NCI-H1048 (cell line): Measurements from ENCODE around the gene RPP38.

Experiments
- DNase-seq: peaks from one replicate; lab custom pipeline; 2025; lab: John Stamatoyannopoulos, UW

The RPP38 gene

DNA sequence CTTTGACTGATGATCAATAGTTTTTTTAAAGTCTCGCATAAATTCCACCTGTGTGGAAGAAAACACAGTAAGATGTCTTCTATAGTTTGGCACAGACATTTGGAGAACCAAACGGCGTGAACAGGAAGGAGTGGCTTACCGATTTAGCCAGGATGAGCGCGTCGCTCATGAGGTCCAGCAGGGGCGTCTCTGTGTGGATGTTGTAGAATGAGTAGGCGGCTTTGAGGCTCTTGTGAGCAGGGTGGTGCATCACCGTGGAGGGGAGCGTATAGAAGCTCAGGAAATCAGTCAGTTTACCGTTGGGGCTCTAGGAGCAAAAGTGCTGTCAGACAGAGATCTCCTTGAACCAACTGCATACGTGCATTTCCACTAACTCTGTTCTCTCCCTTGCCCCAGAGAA, 15.5 kb downstream of the RPP38 start:
- DNase-seq: no peak

DNA sequence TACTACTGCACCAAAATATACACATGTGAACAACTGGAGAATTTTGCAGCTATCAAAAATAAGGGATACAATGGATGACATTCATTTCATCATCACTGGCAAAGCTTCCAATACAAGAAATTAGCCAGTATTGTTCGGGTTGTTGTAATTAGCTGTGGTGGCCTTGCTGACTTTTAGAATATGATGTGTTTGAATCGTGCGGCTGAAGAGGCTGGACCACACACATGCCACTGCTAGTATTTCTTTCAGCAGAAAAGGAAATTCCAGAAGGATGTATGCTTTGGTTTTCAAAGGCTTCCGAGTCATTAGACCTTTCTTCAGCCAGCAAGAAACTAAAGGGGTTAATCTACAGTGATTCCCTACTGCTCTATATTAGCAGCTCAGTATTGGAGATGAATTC, 16.6 kb downstream of the RPP38 start:
- DNase-seq: no peak

DNA sequence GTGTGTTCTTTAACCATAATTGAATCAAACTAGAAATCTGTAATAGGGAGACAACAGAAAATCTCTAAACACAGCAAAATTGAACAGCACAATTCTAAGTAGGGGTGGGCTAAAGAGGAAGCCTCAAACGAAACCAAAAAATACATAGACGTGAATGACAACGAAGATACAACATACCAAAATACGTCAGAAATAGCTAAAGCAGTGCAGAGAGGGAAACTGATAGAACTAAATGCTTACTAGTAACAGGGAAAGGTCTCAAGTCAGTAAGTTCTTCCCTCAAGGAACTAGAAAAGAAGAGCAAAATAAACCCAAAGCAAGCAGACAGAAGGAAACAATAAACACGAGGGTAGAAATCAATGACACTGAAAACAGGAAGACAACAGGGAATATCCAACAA, 19.1 kb downstream of the RPP38 start:
- no peak for DNase-seq

DNA sequence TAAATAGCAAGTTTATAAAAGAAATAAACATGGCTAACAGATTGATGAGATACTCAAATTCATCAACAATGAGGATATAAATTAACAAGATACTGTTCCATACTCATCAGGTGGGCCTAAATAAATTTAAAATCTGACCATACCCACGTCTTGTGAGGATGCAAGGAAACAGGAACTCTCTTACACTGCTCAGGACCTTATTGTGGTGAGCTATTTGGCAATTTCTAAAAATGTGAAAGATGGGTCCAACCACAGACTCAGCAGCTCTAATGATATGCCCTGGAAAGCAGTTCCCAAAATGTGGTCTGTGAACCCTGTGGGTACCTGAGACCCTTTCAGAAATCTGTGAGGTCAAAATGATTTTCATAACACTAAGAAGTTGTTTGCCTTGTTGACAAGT, 21.5 kb downstream of the RPP38 start:
- no peak for DNase-seq

DNA sequence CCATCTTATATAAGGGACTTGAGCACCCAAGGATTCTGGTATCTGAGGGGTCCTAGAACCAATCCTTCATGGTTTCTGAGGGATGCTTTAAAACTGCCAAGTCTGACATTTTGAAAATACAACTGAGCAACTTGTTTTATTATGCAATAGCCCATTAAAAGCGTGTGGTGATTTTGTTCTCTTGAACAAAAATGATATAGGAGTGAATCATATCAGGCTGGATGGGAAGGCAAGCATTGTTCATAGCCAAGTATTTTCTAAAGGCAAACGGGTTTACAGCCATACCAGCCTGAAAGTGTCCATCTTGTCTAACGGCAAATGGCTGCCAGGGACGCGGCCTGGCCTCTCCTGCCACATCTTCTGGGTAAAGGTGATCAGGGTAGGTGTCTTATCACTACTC, 23.4 kb downstream of the RPP38 start:
- DNase-seq: no peak

DNA sequence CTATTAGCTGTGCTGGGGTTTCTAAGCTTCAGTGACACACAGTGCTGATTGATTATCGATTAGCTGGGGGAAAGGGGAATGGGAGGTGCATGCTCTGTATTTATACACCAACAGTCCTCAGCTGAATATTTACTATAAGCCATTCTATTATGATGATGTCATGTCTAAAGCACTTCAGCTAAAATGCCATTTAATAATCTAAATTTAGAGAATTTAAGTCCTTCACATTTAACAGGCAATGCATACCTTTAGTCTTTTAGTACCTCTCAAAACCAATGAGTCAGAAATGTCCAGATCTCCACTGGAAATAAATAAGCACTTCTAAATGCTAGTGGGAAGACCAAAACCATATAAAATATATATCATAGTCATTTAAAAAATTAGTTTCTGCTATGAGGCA, 24.6 kb downstream of the RPP38 start:
- DNase-seq: no peak

DNA sequence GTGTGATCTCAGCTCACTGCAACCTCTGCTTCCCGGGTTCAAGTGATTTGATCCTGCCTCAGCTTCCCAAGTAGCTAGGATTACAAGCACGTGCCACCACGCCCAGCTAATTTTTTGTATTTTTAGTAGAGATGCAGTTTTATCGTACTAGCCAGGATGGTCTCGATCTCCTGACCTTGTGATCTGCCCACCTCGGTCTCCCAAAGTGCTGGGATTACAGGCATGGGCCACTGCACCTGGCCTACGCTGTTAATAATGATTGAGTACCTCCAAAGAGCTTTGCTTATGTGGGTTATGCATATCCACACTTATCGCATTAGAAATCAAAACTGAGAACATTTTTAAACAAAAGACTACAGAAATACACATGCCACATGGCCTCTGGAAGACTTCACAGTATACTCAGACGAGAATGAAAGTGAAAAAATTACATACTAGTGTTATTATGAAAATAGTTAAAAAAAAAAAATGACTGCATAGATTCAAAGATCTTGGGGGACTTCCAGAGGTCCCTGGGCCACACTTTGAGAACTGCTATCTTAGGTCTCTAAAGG, 25.4 kb downstream of the RPP38 start:
- DNase-seq: no peak

DNA sequence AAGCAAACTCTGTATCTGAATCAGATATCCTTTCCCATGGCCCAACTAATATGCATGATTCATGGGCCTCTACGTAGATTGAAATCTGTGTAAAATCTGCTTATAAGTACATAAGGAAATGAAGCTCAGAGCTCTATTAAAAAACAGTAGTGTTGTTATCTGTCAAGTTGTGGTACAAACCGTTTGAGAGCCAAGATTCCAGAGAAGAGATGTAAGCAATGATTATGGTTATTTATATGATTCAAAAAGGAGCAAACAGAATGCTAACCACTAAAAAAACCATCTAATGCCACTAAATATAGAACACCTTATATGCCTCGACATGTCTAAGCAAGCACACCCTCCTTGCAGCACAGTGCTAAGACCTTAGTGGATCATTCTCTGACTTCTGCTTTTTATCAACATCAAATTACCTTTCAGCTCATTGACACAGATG, 26.6 kb downstream of the RPP38 start:
- DNase-seq: no peak

DNA sequence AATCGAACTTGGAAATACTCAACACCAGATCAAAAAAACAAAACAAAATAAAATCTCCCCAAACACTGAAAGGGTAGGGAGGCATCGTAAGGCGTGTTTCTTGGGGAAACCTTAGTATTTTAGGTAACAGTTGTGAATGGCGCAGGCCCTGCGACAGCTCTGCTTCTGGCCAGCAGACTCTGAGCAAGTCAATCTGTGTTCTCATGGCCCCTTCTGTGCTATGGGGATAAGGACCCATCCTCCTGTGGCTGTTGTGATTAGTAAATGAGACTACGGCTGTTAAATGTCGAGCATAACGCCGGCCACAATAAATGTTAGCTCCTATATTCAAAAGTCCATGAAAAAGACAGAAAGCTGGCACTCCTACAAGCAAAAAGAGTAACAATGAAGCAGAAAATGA, 27.0 kb downstream of the RPP38 start:
- DNase-seq: no peak

DNA sequence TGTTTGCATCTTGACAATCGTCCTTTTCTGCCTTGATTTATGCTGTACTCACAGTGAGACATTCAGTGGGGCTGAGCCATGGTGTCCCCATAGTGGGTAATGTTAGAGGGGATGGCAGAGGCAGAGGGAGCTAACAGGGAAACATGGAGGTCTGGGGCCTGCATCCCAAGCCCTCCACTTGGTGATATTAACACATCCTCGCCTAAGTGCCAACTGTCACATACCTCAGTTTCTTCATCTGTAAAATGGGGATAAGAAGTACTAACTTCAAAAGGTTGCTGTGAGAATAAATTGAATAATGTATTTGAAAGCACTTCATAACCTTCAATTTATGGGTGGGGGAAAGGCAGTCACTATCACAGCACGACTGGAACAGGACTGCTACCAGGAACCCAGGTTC, 27.8 kb downstream of the RPP38 start:
- no peak for DNase-seq

DNA sequence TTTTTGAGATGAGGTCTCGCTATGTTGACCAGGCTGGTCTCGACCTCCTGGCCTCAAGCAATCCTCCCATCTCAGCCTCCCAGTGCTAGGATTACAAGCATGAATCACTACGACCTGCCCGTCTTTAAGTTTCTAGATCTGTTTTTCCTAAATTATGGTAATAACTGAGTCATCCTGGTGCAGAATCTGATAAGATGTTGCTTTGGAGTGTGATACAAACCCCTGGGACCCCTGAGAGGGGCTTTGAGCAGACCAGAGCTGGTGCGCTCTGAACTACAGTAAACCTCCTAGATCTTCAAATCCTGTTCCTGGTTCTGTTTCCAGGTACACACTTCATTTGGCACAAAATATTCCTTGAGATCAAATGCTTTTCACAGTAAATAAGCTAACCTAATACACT, 34.2 kb downstream of the RPP38 start:
- no peak for DNase-seq

DNA sequence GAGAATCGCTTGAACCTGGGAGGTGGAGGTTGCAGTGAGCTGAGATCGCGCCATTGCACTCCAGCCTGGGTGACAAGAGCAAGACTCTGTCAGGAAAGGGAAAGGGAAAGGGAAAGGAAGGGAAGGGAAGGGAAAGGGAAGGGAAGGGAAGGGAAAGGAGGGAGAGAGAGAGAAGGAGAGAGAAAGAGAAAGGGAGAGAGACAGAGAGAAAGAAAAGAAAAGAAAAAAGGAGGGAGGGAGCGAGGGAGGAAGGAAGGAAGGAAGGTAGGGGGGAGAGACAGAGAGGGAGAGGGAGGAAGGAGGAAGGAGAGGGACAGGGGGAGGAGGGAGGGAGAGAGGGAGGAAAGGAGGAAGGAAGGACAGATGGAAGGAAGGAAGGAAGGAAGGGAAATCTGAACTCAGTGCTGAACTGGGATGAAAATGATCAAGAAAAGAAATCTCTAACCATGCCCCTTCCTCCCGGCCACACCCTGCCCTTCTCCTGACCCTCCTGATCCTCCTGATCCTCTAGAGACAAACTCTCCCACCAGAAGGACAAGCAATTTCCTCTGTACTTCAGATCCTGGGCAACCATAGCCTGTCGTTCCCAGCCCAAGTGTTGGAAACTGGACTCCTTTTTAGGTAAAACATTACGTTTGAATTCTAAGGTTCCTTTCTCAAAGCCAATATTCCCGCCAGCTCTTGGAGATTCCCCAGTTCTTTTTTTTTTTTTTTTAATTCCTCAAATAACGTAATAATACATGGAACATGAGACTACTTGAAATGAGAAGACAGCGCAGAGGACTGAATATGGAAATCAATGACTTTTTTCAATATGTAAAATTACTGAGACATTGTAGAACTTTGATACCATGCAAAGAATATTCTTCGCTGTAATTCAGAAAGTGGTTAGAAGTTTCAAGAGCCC, 39.2 kb downstream of the RPP38 start:
- no peak for DNase-seq

DNA sequence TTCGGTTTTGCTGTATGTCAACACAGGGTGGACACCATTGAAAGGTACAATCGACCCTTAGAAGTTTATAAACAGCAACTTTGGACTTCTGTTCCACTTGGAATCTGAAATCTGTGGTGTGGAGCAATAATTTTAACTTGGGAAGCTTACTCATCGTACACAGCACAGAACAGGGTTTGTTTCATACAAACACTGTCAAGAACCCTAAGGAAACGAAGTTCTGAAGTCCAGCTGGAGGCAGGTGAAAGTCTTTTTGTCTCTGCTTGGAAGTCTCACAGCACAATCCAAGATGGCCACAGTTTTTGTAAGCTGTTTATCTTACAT, 39.8 kb downstream of the RPP38 start:
- DNase-seq: no peak

DNA sequence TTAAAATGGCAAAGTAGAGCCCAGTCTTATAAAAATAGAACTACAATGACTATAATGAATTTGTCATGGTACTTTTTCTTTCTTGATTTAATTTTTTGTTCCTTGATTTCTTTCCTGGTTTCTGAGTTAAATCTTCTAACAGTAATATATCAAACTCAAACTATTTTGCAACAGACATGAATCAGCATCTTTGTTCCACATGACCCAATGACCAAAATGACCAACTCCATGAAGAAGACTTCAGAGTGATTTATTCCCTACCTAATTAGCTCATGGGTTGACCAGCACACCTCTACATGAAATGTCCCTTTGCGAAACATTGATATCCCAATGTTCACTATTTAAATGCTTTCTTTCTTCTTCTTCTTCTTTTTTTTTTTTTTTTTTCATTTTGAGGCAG, 40.5 kb downstream of the RPP38 start:
- no peak for DNase-seq

DNA sequence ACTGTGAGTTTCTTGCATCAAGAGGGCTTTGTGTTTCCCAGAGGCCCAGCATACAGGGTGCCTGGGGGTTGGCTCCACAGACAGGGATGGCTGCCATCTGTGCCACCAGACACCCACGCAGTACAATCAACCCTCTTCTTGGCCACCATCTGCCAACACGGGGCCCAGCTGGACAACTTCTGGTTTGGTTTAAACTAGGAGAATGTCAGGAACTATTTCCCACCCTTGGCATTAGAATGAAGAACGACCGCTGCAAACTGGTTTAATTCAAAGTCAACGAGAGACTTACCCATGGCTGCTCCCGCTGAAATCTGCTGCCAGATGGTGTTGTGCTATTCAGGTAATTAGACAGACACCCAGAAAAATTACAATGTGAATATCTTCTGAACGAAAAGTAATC, 43.5 kb downstream of the RPP38 start:
- DNase-seq: no peak

DNA sequence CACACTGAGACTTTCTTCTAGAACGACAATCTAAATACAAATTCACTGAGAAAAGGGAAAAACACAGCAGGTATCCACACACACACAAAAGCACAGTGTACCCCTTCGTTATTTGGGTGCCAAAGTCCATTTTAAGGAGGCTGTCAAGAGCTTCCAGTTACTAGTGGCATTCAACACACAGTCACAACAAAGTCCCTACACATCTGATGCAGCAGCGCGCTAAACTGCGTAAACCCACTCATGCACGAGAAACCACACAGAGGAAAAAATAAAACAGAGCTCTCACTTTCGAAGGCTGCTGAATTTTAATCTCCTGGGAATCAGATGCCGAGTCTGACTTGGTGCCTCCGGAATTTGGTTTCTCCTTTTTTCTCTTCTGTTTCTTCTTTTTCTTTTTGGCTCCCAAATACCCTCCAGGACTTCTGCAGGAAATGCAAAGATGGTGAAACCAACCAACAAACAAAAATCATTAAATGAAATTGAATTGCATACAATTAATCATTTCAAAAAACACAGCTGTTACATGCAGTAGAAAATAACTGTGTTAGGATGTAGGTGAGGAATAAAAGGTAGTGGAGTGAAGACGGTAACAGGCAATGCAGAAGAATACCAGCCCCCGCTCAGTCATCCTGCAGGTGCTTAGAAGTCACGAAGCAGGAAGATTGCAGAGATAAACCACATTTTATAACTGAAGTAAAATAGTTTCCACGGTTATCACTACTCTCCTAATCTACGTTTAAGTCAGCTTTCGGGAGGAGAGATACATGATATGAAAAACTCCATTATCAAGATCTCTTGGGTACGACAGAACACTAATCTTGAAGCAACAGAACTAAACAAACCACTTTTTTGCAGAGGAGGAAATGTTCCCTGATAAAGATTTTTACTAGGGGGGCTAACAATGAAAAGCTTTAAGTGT, 44.2 kb downstream of the RPP38 start:
- DNase-seq: no peak

DNA sequence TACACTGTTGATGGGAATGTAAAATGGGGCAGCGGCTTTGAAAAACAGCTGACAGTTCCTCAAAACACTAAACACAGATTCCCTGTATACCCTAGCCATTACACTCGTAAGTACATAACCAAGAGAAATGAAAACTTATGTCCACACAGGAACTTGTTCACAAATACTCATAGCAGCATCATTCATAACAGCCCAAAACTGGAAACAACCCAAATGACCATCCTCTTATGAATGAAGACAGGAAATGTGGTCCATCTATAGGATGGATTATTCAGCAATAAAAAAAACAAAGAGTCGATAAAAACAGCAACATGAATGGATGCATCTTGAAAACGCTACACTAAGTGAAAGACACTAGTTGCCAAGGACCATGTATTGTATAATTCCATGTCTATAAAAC, 47.6 kb downstream of the RPP38 start:
- no peak for DNase-seq

DNA sequence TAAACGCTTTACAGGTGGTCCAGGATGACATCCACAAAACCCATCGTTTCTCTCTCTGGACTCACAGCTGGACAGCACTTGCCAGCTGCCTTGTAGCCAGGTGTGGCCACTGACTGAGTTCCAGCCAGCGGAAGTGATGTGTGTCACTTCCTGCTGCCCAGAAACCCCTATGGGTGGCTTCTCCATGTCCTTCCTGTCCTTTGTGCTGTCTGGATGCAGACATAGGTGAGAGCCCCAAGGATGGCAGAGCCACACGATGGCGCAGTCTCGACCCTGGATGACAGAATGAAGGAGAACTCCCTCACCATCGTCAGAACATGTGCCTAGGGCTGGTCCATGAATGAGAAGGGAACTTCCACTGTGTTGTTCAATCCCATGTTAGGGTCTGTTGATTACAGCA, 49.2 kb downstream of the RPP38 start:
- DNase-seq: no peak

DNA sequence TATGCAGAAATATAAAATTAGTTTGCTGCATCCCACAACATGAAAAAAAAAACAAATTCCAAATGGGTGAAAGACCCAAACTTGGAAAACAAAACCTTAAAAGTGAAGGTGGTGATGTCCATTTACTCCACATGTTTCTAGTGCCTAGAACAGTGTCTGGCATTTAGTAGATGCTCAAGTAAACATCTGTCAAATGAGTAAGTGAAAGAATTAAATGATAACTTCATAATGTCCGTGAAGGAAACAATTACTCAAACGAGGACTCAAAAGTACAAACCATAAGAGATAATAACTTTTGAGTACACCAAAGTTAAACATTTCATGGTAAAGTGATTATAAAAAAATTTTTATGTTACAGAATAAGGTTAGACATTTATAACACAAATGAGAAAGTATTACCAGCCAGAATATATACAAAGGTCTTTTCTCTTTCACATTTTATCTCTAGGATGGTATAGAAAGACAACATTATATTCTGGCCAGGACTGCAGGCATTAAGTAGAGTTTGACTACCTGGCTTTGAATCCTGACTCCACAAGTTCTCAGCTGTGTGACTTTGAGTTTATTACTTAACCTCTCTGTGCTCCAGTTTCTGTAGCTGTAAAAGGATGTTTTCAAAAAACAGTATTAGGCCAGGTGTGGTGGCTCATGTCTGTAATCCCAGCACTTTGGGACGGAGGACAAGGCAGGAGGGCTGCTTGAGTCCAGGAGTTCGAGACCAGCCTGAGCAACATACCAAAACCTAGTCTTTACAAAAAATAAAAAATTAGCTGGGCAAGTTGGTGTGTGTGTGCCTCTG, 50.6 kb downstream of the RPP38 start:
- no peak for DNase-seq

DNA sequence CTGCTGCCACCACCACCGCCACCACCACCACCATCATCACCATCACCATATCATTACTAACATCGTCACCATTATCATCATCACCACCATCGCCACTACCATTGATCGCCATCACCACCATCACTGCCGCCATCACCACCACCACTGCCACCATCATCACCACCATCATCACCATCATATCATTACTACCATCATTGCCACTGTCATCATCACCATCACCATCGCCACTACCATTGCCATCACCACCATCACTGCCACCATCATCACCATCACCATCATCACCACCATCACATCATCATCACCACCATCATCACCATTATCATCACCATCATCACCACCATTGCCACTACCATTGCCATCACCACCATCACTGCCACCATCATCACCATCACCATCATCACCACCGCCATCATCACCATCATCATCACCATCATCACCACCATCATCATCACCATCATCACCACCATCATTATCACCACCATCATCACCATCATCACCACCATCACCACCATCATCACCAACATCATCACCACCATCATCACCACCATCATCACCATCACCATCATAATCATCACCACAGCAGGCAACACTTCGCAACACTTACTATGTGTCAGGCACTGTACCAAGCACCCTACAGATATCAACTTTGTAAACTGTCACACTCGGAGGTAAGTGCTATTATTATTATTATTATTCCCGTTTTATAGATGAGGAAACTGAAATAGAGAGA, 52.1 kb downstream of the RPP38 start:
- DNase-seq: no peak

DNA sequence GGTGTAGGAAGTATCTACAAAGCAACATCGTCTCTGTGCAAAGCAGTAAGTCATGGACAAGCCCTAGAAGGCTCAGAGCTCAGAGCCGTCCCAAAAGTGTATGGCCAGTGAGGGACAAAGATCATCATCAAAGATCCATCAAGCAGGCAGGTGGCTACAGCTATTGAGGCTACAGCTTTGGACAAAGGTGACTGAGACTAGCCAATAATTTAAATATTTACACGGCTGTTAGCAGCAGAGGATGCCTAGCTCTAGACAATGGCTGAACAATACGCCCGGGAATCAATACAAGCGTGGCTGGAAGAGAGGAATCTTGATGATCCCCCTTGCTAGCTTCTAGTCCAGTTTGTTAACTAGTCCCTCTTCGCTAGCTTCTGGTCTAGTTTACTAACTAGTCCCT, 53.4 kb downstream of the RPP38 start:
- no peak for DNase-seq
